OCI-LY1 (cell line): ENCODE results near the gene TBPL2.

Experiments used
- H2AFZ ChIP-seq: fragments of 200-600 bp; sonication (generic), shearing (Covaris generic); 2 replicates; pipeline ENCODE4 v1.6.0; 2014; ENCODE audit warnings: antibody characterized with exemption, mild to moderate bottlenecking, low read length
- H3F3A ChIP-seq: fragments of 200-600 bp; sonication (generic), shearing (Covaris generic); 2 replicates; pipeline ENCODE4 v1.6.0; 2014; ENCODE audit warnings: mild to moderate bottlenecking, antibody characterized with exemption, low read length, moderate library complexity; ENCODE audit not compliant: insufficient read depth
- H3K27ac ChIP-seq: fragments of 200-600 bp; sonication (generic); 2 replicates; pipeline ENCODE4 v1.5.1; 2014; ENCODE audit warnings: low read length, mixed run types, mild to moderate bottlenecking, low read depth; ENCODE audit not compliant: poor library complexity, severe bottlenecking
- H3K27me3 ChIP-seq: fragments of 200-600 bp; sonication (generic); 2 replicates; pipeline ENCODE4 v1.6.0; 2014; ENCODE audit warnings: antibody characterized with exemption, mild to moderate bottlenecking, low read length, moderate library complexity; ENCODE audit not compliant: insufficient read depth
- H3K36me3 ChIP-seq: fragments of 200-600 bp; sonication (generic); 2 replicates; pipeline ENCODE4 v1.6.1; 2014; ENCODE audit warnings: mild to moderate bottlenecking, antibody characterized with exemption, low read length, moderate library complexity, mixed read lengths; ENCODE audit not compliant: insufficient read depth
- H3K4me1 ChIP-seq: fragments of 200-600 bp; sonication (generic); 2 replicates; pipeline ENCODE4 v1.5.1; 2014; ENCODE audit warnings: mild to moderate bottlenecking, low read length, moderate library complexity; ENCODE audit not compliant: insufficient read depth, severe bottlenecking
- H3K4me2 ChIP-seq: fragments of 200-600 bp; sonication (generic), shearing (Covaris generic); 2 replicates; pipeline ENCODE4 v1.6.1; 2014; ENCODE audit warnings: low read length
- H3K4me3 ChIP-seq: fragments of 200-600 bp; sonication (generic); 2 replicates; pipeline ENCODE4 v1.5.1; 2014; ENCODE audit warnings: low read length, low read depth, mild to moderate bottlenecking, mixed read lengths; ENCODE audit not compliant: poor library complexity, severe bottlenecking
- H3K79me2 ChIP-seq: fragments of 200-600 bp; shearing (Covaris generic); 2 replicates; pipeline ENCODE4 v1.6.1; 2016; ENCODE audit warnings: mixed run types, low read length, mixed read lengths; ENCODE audit not compliant: insufficient read depth
- H3K9ac ChIP-seq: fragments of 200-600 bp; sonication (generic), shearing (Covaris generic); 2 replicates; pipeline ENCODE4 v1.6.1; 2014; ENCODE audit warnings: mild to moderate bottlenecking, low read length, mixed read lengths
- H3K9me2 ChIP-seq: fragments of 200-600 bp; sonication (generic), shearing (Covaris generic); 2 replicates; pipeline ENCODE4 v1.6.1; 2014; ENCODE audit warnings: low read depth, mild to moderate bottlenecking, low read length, mixed read lengths
- H3K9me3 ChIP-seq: fragments of 200-600 bp; shearing (Covaris generic); 2 replicates; pipeline ENCODE4 v1.6.1; 2014; ENCODE audit warnings: low read length, mixed read lengths
- H4K20me1 ChIP-seq: fragments of 200-600 bp; sonication (generic), shearing (Covaris generic); 2 replicates; pipeline ENCODE4 v1.6.0; 2016; ENCODE audit warnings: mild to moderate bottlenecking, low read length; ENCODE audit not compliant: insufficient read depth
- CTCF ChIP-seq: fragments of 200-600 bp; sonication (generic), shearing (Covaris generic); IDR thresholded peaks from 2 replicates; pipeline ENCODE4 v1.5.1; 2017; ENCODE audit warnings: mild to moderate bottlenecking, antibody characterized with exemption, low read length, moderate library complexity, mixed read lengths
- EZH2 ChIP-seq: fragments of 200-600 bp; sonication (generic), shearing (Covaris generic); IDR thresholded peaks from 2 replicates; pipeline ENCODE4 v1.8.0; 2017; ENCODE audit warnings: borderline replicate concordance, mixed run types, mild to moderate bottlenecking, antibody characterized with exemption, low read length, moderate library complexity, mixed read lengths

Gene TBPL2

GRCh38 chr14:55451398-55451797, 11.0 kb upstream of the TBPL2 start:
- no peak overlapping the region for H2AFZ ChIP-seq
- H3K4me1 ChIP-seq, result no peaks in the 10 kb centered on the region
- H3K9me3 ChIP-seq, result no peaks in the 10 kb centered on the region

GRCh38 chr14:55450987-55451386, 10.6 kb upstream of the TBPL2 start:
- Histone ChIP-seq H3K9me3 (no peaks in the 10 kb centered on the region), H3K27ac (no peak overlapping the region), H3K79me2 (no peaks in the 10 kb centered on the region), H3K9ac (no peak overlapping the region), H3F3A (no peaks in the 10 kb centered on the region), H3K4me2 (no peak overlapping the region), H3K9me2 (no peaks in the 10 kb centered on the region), H3K4me3 (no peak overlapping the region), H3K4me1 (no peaks in the 10 kb centered on the region), H2AFZ (no peak overlapping the region), H3K36me3 (no peaks in the 10 kb centered on the region), H3K27me3 (0 out of 2 replicates have a peak, but pooled peaks cover 4% of the 10 kb centered on the region), H4K20me1 (no peaks in the 10 kb centered on the region)
- TF ChIP-seq EZH2 (no peak), CTCF (no peak)

More at GRCh38 chr14:55451398-55451797, 11.0 kb upstream of the TBPL2 start:
- H3K27ac ChIP-seq, result no peak overlapping the region
- no peak overlapping the region for H3K4me2 ChIP-seq
- 0 out of 2 replicates have a peak, but pooled peaks cover 4% of the 10 kb centered on the region for H3K27me3 ChIP-seq
- no peaks in the 10 kb centered on the region for H3K79me2 ChIP-seq
- H3K36me3 ChIP-seq, result no peaks in the 10 kb centered on the region
- no peaks in the 10 kb centered on the region for H3K9me2 ChIP-seq
- H3K4me3 ChIP-seq, result no peak overlapping the region
- H3F3A ChIP-seq, result no peaks in the 10 kb centered on the region
- no peaks in the 10 kb centered on the region for H4K20me1 ChIP-seq
- H3K9ac ChIP-seq, result no peak overlapping the region
- TF ChIP-seq CTCF, result no peak
- TF ChIP-seq EZH2, result no peak

GRCh38 chr14:55450539-55450938, 10.1 kb upstream of the TBPL2 start:
- H2AFZ ChIP-seq, result no peak overlapping the region
- H3K4me1 ChIP-seq, result no peaks in the 10 kb centered on the region
- no peaks in the 10 kb centered on the region for H4K20me1 ChIP-seq

More at GRCh38 chr14:55450539-55450938, 10.1 kb upstream of the TBPL2 start:
- H3K4me3 ChIP-seq, result no peak overlapping the region
- no peak overlapping the region for H3K9ac ChIP-seq
- no peaks in the 10 kb centered on the region for H3K79me2 ChIP-seq
- H3F3A ChIP-seq, result no peaks in the 10 kb centered on the region
- no peaks in the 10 kb centered on the region for H3K9me2 ChIP-seq
- no peak overlapping the region for H3K27ac ChIP-seq
- no peaks in the 10 kb centered on the region for H3K36me3 ChIP-seq
- no peaks in the 10 kb centered on the region for H3K9me3 ChIP-seq
- 0 out of 2 replicates have a peak, but pooled peaks cover 4% of the 10 kb centered on the region for H3K27me3 ChIP-seq
- no peak overlapping the region for H3K4me2 ChIP-seq
- TF ChIP-seq EZH2, result no peak
- TF ChIP-seq CTCF, result no peak
